ENCODE results near the gene IP6K1. TPM values are rescaled to one million over a fixed set of nuclear protein-coding genes. Genes with fewer than 3 reads are reported as not detected.
A peak's percentile ranks its signal among the peaks of the same experiment; 100 is the strongest.

The IP6K1 gene
- total RNA-seq, 1 experiment from 2014 or later = 35.4 TPM

DNA sequence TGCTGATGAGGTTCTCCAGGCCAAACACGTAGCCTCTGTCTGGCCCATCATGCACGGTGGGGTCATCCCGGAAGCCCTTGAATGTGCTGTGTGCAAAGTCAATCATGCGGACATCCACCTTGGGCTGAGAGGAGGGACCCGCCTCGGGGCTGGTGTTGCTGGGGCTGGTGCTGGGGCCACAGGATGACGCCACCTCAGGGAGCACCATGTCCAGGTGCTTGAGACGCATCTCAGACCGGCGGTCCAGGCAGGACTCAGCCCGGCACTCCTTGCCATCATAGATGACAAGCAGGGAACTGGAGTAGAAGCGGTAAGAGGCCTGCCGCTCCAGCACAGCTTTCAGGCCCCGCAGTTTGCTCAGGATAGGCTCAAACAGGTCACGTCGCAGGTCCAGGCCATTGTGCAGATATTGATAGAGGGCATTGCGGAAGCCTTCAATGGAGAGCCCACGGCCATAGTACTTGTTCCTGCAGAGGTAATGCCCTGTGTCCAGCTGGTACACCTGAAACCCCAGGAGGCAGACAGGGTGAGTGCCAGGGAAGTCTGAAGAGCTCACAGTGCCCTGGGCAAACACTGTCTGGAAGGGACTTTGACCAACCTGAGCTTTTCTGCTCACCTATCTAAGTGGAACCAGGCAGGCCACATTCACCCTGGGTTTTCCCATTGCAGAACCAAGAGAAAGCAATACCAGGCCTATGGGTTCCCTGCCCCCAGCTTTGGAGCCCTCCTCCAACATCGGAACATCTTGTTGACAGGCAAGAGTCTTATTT is 59.0 kb downstream of the IP6K1 start:
- no peak for DNase-seq (ENCODE audit: low read depth)

GRCh38 chr3:49725906-49726681 is 60.2 kb downstream of the IP6K1 start:
- DNase-seq (ENCODE audit: low read depth) = no peak

GRCh38 chr3:49724586-49724985 is 61.8 kb downstream of the IP6K1 start:
- DNase-seq (ENCODE audit: low read depth) = no peak

DNA sequence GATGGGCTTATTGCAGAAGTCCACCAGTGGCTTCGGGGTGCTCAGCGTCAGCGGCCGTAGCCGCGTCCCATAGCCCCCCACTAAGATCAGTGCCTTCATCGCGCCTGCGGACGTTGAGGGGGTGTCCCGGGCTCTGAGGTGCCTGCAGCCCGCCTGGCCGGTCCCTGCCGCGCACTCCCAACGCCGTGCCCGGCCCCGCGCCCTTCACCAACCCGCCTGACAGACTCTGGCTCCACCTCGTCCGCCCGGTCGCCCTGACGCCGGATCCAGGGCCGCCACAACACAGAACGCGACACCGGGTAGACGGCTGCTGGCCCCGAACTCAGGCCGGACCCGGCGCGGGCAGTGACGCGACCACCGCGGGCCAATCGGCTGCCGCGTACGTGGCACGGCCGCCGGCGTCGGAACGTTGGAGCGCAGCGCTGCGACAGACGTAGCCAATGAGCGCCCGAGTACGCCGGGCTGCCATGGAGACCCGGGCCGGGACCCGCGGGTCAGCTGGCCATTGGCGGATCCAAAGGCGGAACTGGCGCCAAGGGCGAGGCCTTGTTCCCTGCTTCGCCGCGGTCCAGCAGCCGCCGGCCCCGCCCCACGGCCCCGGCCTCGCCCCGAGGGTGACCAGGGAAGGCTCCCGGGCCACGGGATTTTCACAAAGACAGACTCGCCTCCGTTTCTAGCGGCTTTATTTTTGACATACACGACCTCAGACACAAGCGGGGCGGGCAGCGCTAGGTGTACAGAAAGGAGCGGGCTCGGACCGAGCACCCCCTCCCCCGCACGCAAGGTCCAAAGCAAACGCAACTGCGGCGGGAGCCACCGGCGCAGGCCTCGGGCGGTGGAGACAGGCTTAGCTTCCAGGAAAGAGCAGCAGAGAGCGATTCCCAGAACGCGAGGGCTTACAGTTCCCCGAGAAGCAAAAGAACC is 62.5 kb downstream of the IP6K1 start, which contains the start of gene GMPPB:
Gene GMPPB, minus strand, starts transcription at position 324 of the 924 bp plus-strand sequence. Its CDS starts 225 bp downstream, at position 99.
- DNase-seq (ENCODE audit: low read depth) = peak; percentile 97

- DNase-seq (ENCODE audit: low read depth) = peak; percentile 32
Measured at GRCh38 chr3:49723296-49723627, 63.1 kb downstream of the IP6K1 start.

DNA sequence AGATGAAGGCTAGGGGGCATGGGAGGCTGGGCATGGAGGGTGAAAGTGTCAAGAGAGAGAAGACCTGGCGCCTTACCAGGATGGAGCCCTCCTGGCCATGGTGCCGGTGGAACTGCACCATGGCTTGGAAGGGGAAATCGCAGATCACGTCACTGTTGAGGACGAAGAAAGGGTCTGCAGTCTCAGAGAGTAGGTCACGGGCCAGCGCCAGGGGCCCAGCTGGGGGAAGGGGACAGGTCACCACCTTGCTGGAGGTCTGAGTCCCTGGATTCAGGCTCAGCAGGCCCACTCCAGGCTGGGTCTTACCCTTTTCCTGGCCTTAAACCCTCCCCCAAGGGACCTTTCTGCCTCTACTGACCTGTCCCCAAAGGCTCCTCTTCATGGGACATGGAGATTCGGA is 63.4 kb downstream of the IP6K1 start:
- DNase-seq (ENCODE audit: low read depth) = no peak

- no peak for DNase-seq (ENCODE audit: low read depth)
Measured at GRCh38 chr3:49721896-49722781, 64.2 kb downstream of the IP6K1 start.

GRCh38 chr3:49721596-49721895 is 64.8 kb downstream of the IP6K1 start:
- DNase-seq (ENCODE audit: low read depth) = no peak

GRCh38 chr3:49720855-49721595 is 65.3 kb downstream of the IP6K1 start:
- no peak for DNase-seq (ENCODE audit: low read depth)

GRCh38 chr3:49719214-49719884 is 67.0 kb downstream of the IP6K1 start, which contains the start of gene AMIGO3:
AMIGO3 (minus strand) TSS chr3:49719684; CDS start chr3:49719465, 219 bp downstream.
- DNase-seq (ENCODE audit: low read depth) = no peak

DNA sequence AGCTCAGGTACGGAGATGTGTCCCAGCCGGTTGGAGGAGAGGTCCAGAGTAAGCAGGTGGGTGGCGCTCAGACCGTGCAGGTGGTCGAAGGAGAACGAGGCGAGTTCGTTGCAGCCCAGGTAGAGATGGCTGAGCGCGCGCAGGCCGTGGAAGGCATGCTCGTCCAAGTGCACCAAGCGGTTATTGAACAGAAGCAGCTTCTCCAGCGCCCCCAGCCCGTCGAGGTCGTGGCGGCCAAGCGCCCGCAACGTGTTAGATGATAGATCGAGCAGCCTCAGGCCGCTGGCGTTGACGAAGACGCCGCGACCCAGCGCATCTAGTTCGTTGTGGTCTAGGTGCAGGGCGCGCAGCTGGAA is 67.5 kb downstream of the IP6K1 start:
- no peak for DNase-seq (ENCODE audit: low read depth)

DNA sequence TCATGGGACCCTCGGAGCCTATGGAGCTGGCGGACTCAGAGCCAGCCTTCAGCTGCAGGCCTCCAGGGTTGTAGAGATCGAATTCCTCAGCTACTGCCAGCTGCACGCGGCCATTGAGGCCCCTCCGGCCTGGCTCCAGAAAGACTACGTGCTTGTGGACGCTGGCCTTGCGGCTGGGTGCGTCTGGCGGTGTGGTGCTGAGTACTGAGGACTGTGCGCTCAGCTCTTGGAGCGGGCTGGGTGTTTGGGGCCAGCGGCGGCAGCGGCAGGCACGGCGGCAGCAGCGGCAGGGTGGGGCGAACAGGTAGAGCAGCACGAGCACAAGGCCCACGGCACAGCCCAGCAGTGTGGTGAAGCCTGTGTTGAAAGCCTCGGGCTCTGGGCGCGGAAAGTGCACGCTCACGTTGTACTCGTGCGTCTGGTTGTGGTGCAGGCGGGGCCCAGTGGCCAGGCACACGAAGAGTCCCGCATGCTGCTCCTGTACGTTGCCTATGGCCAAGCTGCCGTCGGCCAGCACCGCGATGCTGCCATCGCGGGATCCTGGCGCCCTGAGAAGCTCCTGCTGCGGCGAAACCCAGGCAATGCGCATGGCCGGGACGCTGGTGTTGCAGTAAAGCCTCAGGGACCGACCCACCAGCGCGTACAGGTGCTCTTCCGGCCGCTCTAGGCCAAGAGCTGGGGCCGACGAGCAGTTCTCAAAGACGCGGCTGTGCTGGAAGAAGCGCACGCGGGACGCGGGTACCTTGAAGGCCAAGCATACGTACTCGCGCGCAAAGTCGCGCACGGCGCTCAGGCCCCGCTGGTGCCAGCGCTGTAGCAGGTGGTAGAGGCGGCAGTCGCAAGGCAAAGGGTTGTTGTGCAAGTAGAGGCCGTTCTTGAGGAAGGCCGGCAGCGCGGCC is 68.1 kb downstream of the IP6K1 start:
- no peak for DNase-seq (ENCODE audit: low read depth)

DNA sequence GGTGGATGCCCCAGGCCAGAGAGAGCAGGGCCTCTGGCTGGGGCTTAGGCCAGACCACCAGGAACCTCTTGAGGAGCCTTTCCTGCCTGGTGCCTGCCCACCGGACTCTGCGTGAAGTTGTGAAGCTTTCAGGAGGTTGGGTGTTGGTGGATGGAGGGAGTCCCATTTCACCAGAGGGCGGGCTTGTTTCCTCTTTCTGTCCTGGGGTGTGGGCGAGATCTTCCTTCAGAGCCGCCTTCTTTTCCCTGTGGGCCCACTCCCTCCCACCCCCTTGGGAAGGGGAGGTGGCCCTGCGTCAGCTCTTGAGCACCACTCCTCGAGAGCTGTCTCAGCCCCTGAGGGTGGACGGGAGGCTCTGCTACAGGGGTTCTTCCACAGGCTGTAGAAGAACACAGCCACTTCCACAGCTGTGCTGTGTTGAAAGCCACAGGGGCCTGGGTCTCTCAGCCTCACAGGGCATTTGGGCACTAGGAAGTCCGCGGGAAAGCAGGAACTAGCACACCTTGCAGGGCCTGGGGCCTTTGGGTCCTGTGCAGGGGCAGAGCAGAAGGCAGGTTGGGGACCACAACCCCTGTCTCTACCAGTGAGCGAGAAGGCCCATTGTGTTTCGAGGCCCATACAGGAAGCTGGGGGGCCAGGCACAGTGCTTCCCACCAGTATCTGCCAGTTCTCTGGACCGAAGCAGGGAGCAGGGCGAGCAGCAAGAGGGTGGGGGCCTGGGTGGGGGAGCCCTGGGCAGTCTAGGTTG is 69.0 kb downstream of the IP6K1 start:
- no peak for DNase-seq (ENCODE audit: low read depth)

GRCh38 chr3:49716691-49717210 is 69.6 kb downstream of the IP6K1 start:
- DNase-seq (ENCODE audit: low read depth) = no peak

DNA sequence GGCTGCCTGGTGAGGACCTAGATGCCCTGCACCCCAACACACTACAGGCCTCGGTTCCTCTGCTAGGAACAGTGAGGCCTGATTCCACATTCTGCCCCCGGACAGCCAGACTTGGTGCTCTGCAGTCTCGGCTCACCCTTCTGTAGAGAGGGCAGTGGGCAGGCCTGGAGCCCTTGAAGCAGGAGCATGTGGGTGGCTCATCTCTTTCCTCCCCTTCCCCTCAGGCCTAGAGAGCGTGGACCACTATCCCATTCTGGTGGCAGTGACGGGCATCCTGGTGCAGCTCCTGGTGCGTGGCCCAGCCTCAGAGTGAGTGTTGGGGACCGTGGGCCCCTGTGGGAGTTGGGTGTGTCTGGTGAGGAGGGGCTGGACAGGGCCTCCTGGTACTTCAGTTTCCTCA is 70.2 kb downstream of the IP6K1 start:
- DNase-seq (ENCODE audit: low read depth) = no peak

DNA sequence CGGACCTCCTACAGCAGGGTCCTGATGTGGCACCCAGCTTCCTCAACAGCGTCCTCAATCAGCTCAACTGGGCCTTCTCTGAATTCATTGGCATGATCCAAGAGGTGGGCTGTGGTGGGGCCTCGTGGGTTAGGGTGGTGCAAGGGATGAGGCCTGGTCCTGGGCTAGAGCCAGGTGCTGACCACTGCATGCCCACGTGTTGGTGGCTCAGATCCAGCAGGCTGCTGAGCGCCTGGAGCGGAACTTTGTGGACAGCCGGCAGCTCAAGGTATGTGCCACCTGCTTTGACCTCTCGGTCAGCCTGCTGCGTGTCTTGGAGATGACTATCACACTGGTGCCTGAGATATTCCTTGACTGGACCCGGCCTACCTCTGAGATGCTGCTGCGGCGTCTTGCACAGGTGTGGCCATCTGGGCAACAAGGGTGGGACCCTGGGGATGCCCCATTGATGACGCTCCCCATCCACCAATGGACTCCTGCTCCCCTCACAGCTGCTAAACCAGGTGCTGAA is 70.7 kb downstream of the IP6K1 start:
- no peak for DNase-seq (ENCODE audit: low read depth)

All from HT1080 (cell line).